Neutrophil (primary cell): Measurements from ENCODE around the gene EGFLAM.

Source experiments
- H3K27ac ChIP-seq: fragments of 200-600 bp; sonication (generic); 2 replicates; pipeline ENCODE4 v1.5.1; 2016; ENCODE audit warnings: mild to moderate bottlenecking, moderate library complexity
- H3K27me3 ChIP-seq: fragments of 200-600 bp; sonication (generic); 2 replicates; pipeline ENCODE4 v1.6.0; 2016; ENCODE audit warnings: mild to moderate bottlenecking
- H3K36me3 ChIP-seq: fragments of 200-600 bp; sonication (generic); 2 replicates; pipeline ENCODE4 v1.5.1; 2017
- H3K4me1 ChIP-seq, 2 experiments: fragments of 200-600 bp in 1 of 2; sonication (generic) in 1 of 2; 1 replicate in 1 of 2; 2 replicates in 1 of 2; pipeline versions ENCODE4 v1.5.1 to v1.6.1; 2013 to 2016; ENCODE audit warnings: low read depth in 1 of 2, low read length in 1 of 2, mild to moderate bottlenecking in 1 of 2, moderate library complexity in 1 of 2; ENCODE audit not compliant: control insufficient read depth in 1 of 2, insufficient read depth in 1 of 2
- H3K4me3 ChIP-seq, 2 experiments: fragments of 200-600 bp in 1 of 2; sonication (generic) in 1 of 2; 1 replicate in 1 of 2; 2 replicates in 1 of 2; pipeline ENCODE4 v1.5.1; 2013 to 2016; ENCODE audit warnings: low read depth in 1 of 2, low read length in 1 of 2, mild to moderate bottlenecking in 1 of 2, moderate library complexity in 1 of 2
- H3K9me3 ChIP-seq: fragments of 200-600 bp; sonication (generic); 2 replicates; pipeline ENCODE4 v1.5.1; 2016
- TF ChIP-seq, protein P1 (sequence below): fragments of 200-600 bp; sonication (generic); IDR thresholded peaks from 2 replicates; pipeline ENCODE4 v1.5.1; 2016; ENCODE audit warnings: antibody characterized with exemption

The EGFLAM gene

DNA sequence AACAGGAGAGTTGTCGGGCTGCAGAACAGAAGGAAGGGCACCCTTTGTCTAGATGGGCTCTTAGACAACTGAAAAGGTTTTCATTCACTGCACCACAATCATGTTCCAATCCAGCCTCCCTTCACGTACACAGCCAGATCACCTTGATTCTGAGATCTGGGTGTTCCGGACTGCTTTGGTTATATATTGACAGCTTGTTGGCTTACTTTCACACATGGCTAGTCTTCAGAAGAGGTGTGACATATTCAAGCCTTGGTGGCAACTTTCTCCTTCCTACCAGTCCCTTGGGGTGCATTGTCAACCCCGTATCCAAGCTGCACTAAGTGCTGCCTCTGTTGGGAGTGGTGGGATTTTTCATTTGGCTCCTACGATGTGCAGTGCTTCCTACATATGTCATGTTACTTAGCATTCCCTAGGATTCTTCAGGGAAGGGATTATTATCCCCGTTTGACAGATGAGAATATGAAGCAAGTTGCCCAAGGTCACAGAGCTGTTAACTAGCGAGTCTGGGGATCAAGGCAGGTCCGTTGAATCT lies 197.5 kb downstream of the EGFLAM start:
- no peak overlapping the region for H3K4me3 ChIP-seq
- peaks cover 87% of the 10 kb centered on the region for H3K27me3 ChIP-seq
- no peaks in the 10 kb centered on the region for H3K36me3 ChIP-seq
- H3K27ac ChIP-seq = no peak overlapping the region
- no peaks in the 10 kb centered on the region for H3K4me1 ChIP-seq
- TF ChIP-seq, protein P1, sequence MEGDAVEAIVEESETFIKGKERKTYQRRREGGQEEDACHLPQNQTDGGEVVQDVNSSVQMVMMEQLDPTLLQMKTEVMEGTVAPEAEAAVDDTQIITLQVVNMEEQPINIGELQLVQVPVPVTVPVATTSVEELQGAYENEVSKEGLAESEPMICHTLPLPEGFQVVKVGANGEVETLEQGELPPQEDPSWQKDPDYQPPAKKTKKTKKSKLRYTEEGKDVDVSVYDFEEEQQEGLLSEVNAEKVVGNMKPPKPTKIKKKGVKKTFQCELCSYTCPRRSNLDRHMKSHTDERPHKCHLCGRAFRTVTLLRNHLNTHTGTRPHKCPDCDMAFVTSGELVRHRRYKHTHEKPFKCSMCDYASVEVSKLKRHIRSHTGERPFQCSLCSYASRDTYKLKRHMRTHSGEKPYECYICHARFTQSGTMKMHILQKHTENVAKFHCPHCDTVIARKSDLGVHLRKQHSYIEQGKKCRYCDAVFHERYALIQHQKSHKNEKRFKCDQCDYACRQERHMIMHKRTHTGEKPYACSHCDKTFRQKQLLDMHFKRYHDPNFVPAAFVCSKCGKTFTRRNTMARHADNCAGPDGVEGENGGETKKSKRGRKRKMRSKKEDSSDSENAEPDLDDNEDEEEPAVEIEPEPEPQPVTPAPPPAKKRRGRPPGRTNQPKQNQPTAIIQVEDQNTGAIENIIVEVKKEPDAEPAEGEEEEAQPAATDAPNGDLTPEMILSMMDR = no peak
- H3K9me3 ChIP-seq = no peaks in the 10 kb centered on the region

GRCh38 chr5:38456657-38457399 lies 198.5 kb downstream of the EGFLAM start:
- H3K27me3 ChIP-seq = peaks cover 86% of the 10 kb centered on the region
- no peak overlapping the region for H3K4me3 ChIP-seq
- no peaks in the 10 kb centered on the region for H3K9me3 ChIP-seq

DNA sequence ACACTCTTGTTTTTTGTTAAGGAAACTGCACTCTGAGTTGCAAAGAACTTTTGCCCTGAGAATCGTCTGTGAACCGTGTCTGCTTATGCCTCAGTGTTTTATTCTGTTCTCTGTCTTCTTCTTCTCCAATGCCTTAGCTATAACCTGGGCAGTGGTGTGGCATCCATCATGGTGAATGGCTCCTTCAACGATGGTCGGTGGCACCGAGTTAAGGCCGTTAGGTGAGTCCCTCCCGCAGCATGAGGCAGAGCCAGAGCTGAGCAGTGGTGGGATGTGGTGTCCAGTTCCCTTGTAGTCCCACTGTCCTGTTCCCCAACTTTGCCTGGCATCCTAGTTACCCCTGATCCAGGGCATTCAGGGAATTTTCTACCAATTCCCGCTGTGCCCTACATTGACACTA lies 199.8 kb downstream of the EGFLAM start:
- Histone ChIP-seq H3K27me3 (peaks cover 82% of the 10 kb centered on the region), H3K4me1 (no peaks in the 10 kb centered on the region), H3K4me3 (no peak overlapping the region), H3K27ac (no peak overlapping the region), H3K9me3 (no peaks in the 10 kb centered on the region), H3K36me3 (no peaks in the 10 kb centered on the region)
- TF ChIP-seq, protein P1 = no peak

More at GRCh38 chr5:38456657-38457399, 198.5 kb downstream of the EGFLAM start:
- TF ChIP-seq, protein P1 = no peak
- H3K36me3 ChIP-seq = no peaks in the 10 kb centered on the region
- H3K4me1 ChIP-seq = no peaks in the 10 kb centered on the region
- no peak overlapping the region for H3K27ac ChIP-seq

DNA sequence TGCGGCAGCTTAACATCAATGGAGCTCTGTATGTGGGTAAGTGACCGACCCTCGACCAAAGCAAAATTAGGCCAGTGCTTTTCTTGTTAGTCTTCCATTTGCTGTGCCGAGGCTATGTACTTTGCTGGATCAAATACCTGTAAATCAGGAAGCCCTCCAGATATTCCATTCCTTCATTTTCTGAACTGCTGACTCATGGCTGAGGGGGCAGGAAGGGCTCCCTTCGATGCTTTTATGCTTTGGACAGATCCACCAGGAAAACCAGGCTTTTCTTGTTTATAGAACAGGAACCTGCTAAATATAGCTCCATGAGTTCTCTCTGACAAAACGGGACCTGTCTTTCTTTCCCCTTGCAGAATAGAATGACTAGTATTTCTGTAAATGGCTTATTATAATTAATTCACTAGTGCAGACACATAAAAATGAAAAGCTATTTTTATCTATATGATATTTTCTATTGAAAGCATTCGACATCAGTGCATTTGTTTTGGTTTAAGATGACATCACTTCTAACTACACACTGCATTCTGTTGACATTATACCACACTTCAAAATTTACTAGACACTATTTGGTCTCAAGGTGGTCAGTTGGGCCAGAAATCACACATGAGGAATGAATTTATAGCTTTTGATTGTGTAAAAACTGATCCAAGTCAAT lies 204.7 kb downstream of the EGFLAM start:
- no peaks in the 10 kb centered on the region for H3K36me3 ChIP-seq
- H3K9me3 ChIP-seq = no peaks in the 10 kb centered on the region
- no peak overlapping the region for H3K4me3 ChIP-seq
- TF ChIP-seq, protein P1 = no peak
- H3K4me1 ChIP-seq = no peaks in the 10 kb centered on the region
- H3K27me3 ChIP-seq = peaks cover 79% of the 10 kb centered on the region
- H3K27ac ChIP-seq = no peak overlapping the region

DNA sequence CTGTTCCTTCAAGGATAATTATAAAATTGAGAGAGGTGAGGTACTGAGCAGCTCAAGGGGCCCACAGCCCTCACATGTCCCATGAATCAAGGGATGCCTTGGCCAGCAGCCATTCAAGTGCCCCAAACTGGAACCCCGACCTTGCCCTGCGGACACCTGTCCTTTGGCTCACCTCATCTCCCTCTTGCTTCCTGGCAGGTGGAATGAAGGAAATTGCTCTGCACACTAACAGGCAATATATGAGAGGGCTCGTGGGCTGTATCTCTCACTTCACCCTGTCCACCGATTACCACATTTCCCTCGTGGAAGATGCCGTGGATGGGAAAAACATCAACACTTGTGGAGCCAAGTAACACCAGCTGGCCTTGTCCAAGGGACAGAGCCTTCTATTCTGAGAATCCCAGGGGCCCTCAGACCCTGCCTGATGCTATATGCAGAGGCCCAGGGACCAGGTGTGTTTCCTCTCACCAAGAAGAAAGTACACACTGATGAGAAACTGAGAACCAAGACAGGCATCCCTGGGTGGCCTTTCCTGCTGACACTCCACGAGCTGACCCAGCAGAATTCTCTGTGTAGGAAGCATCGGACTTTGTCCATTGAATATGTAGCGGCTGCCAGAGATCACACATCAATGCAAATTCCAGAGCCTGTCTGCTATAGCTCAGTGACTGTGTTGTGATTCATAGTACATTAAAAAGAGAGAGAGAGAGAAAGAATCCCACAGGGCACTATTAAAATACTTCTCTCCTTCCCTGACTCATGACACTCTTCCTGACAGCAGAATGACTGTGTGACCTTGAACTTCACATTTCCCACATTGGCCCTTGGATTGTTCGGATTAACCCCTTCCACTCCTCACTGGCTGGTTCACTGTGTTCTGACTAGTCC lies 205.5 kb downstream of the EGFLAM start:
- Histone ChIP-seq H3K4me3 (no peak overlapping the region), H3K4me1 (no peaks in the 10 kb centered on the region), H3K9me3 (no peaks in the 10 kb centered on the region), H3K27me3 (peaks cover 80% of the 10 kb centered on the region), H3K27ac (no peak overlapping the region), H3K36me3 (no peaks in the 10 kb centered on the region)
- TF ChIP-seq, protein P1 = no peak
